ENCODE results near the gene CBLN3.

- TF ChIP-seq CTCF (IDR thresholded peaks at IDR 0.05; ENCODE audit: low read length) (no peak), EZH2 (IDR thresholded peaks at IDR 0.05; ENCODE audit: borderline replicate concordance, low read length) (no peak)
Observed at GRCh38 chr14:24404814-24405213, 24.7 kb downstream of the CBLN3 start.

Data from OCI-LY1 (cell line).